Measurements from ENCODE around the gene SEMA7A. TPM values are rescaled to one million over a fixed set of nuclear protein-coding genes. Genes with fewer than 3 reads are reported as not detected.

The SEMA7A gene
- total RNA-seq, 4 donors from 2014 or later, result 1.2 to 7.6 (median 3.4) TPM

DNA sequence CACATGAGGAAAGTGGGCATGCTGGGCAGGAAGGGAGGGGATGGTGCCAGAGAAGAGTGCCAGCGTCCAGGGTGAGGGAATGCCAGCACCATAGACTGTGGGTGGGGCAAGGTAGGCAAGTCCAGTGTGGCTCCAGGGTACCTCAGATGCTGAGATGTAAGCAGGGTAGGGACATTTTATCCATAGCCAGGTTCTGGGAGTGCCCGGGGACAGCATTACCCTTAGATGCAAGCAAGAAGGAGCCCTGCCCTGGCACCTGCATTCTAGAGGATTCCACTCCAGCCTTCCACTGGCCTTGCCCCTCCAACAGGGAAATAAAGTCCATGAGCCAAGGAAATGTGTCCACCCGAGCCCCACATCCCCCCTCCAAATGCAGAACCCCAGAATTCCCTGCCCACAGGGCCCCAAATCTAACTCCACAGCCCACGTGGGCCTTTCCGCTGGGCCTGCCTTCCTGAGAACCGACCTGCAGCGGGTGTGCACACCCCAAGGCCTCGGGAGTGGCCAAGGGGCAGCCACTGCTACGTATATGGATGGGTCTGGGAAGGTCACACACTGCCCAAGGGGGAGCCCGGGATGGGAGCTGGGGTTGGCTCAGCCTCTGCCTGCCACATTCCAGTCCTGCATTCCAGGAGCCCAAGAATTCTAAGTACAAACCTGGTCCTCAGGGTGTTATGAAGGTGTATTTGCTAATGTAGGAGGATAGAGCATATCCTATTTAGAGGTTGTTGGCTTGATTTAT is 46.0 kb downstream of the SEMA7A start:
- DNase-seq (ENCODE audit: low spot score) (no peak), ATAC-seq (ENCODE audit: low FRiP score) (no peak)
- no peak for TF ChIP-seq CTCF (IDR thresholded peaks at IDR 0.05)

DNA sequence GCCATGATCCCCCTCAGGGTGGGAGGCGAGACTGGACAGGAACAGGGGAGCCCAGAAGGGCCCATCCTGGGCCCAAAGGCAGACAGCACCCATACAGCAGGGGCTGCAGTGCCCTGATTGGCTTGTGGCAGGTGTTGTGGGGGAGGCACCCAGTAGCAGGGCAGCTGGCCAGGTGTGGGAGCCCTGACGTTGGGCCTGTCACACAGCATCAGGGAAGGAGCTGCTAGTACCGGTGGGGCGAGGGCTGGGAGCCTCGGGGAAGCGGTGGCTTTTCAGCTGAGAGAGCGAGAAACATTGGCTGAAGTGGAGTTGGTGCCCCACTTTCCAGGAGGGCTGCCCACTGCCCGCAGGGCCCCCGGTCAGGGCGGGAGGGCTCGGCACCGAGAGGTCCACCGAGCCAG is 46.6 kb downstream of the SEMA7A start:
- DNase-seq (ENCODE audit: low spot score), result no peak
- TF ChIP-seq CTCF (IDR thresholded peaks at IDR 0.05), result no peak
- ATAC-seq (ENCODE audit: low FRiP score), result no peak

- TF ChIP-seq CTCF (IDR thresholded peaks at IDR 0.05), result no peak
- DNase-seq (ENCODE audit: low spot score) (no peak), ATAC-seq (ENCODE audit: low FRiP score) (no peak)
These were observed 47.1 kb downstream of the SEMA7A start for GRCh38 chr15:74386496-74387140.

- ATAC-seq (ENCODE audit: low FRiP score) (no peak), DNase-seq (ENCODE audit: low spot score) (no peak)
- TF ChIP-seq CTCF (IDR thresholded peaks at IDR 0.05), result no peak
These were observed 48.0 kb downstream of the SEMA7A start for GRCh38 chr15:74385733-74386132.

DNA sequence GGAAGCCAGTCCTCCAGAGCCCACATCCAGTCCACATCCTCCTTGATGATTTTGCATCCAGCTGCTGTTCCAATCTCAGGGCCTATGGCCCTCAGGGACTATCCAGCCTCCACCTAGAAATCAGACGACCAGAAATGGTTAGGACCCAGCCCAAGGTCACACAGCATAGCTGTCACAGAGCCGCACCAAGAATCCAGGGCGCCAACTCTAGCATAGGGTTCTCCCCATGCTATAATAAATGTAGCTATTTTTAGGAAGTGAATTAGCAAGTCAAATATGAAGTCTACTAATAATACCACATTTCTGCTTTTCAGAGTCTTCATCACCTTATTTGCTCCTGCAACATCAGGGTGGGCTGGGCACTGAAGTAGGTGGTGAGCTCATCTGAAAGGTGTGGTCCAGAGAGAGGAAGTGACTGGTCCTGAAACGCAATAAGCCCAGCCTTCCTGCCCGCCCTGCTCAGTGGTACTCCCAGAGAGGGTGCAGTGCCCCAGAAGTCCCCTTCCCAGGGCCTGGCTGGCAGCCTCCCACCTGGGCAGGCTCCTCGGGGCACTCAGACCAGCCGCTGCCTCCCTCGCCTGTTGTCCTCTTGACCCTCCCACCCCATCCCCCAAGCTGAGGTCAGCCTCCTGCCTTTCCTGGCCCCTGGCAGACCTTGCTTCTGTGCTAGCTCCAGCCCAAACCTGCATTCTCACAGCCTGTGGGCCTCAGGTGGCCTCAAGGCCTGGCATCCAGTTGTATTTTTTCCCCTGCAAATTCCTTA is 48.7 kb downstream of the SEMA7A start:
- no peak for DNase-seq (ENCODE audit: low spot score)
- TF ChIP-seq CTCF (IDR thresholded peaks at IDR 0.05), result no peak
- peak; percentile 35 for ATAC-seq (ENCODE audit: low FRiP score)

DNA sequence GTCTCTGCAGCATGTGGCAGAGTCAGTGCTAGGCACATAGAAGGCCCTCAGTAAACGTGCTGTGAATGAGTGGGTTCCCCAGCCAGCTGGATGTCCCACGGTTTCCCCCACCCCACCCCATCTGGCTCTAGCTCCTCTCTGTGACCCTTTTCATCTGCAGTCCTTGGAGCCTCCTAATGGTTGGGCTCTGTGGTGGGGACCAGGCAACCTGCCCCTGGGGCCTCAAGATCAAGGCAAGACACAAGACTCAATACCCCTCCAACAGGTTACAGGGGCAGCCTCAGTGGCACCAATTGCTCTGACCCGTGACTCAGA is 49.2 kb downstream of the SEMA7A start:
- no peak for DNase-seq (ENCODE audit: low spot score)
- TF ChIP-seq CTCF (IDR thresholded peaks at IDR 0.05), result no peak
- ATAC-seq (ENCODE audit: low FRiP score), result no peak
